IPS-NIHi11 (cell line): Measurements from ENCODE around the gene CEP85.

Experiments
- DNase-seq: peaks from one replicate; pipeline ENCODE4 v3.0.0; 2012; ENCODE audit warnings: mixed read lengths, low spot score

The CEP85 gene

DNA sequence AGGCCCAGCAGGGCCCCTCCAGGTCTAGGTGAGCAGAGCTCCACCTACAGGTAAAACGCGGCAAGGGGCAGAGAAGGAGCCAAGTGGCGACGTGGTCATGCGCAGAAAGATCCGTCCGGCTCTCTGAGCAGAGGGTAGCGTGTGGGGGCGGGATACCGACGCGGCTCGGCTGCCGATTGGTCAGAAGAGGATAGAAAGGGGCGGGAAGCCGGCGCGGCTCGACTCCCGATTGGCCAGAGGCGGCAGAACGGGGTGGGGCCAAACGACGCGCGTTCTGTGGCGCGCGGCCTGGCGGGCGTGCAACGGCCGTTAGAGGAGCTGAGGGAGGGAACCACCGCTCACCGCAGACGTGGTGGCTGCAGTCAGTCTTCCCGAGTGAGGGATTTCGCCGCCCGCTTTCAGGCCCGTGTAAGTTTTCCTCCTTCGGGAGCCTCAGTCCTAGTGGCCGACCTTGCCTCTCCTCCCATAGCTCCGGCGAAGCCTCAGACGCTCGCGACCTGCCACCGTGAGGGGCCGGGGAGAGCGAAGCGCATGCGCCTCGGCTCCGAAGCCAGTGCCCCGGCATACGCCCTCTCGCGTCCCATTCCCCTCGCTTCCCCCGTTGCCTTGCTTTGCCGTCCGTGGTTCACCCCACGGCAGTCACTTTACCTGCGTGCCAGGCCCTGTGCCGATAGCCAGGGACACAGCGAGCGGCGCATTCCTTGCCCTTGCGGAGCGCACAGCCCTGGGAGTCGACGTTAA lies at the start of gene CEP85:
Gene CEP85 (plus strand): TSS at position 298 of the 741 bp plus-strand sequence. CDS start 5,584 bp downstream, outside the sequence.
- DNase-seq = peak; percentile 99

DNA sequence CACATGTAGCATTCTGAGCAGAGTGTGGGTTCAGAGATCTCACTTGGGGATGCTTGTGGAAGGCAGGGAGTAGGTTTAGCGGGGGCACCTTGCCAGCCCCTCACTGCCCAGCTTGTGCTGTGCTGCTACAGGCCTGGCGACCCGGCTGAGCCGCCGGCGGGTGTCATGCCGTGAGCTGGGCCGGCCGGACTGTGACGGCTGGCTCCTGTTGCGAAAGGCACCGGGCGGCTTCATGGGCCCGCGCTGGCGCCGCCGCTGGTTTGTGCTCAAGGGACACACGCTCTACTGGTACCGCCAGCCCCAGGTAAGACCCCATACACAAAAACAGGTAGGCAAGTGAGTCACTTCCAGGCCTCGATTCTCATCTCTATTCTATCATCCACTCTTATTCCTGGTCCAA lies 49.1 kb upstream of the CEP85 start:
- DNase-seq = peak; percentile 13

- DNase-seq = no peak
Measured at GRCh38 chr1:26187882-26188281, 46.1 kb upstream of the CEP85 start.

DNA sequence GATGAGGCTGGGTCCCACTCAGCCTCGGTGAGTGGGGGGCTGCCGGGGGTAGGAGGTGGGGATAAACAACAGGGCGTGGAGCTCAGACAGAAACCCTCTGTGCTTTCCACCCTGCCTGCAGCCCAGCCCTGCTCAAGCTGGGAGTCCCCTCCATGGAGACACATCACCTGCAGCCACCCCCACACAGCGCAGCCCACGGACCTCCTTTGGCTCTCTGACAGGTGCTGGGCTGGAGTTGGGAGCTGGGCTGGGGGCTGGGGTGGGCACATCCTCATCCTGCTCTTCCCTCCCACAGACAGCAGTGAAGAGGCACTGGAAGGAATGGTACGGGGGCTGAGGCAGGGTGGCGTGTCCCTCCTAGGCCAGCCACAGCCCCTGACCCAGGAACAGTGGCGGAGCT lies 45.5 kb upstream of the CEP85 start:
- DNase-seq = no peak

DNA sequence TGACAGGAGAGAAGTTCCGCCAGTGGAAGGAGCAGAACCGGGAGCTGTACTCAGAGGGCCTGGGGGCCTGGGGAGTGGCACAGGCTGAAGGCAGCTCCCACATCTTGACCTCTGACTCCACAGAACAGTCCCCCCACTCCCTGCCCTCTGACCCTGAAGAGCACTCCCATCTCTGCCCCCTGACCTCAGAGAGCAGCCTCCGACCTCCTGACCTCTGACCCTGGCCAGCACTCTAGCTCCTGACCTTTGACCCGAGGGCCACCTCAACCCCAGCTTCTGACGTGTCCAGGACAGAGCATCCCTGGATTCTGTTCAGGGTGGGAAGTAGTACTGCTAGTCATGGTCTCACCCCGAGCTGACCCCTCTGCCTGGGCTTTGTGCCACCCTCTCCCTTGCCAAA lies 44.7 kb upstream of the CEP85 start:
- DNase-seq = no peak

DNA sequence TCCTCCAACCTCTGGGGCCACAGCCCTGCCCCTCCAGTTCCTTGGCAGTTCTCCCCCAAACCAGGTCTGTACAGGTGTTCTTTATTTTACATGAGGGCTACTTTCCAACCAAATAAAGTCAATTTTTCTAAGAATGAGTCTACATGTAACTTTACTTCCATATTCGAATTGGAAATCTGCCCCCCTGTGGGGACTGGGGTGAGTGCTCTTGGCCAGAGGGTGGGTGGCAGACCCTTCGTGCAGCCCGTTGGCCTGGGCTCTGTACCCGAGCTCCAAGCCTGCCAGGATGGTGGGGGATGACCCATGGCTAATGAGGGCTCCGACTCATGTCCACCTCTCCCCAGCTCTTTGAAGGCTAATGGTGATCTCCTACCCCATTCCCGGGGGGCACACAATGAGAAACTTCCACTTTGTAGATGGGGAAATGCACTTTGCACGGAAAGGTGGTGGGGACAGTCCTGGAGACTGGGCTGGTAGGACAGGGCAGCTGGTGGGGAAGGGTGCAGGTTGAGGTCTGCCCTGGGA lies 44.2 kb upstream of the CEP85 start:
- no peak for DNase-seq

DNA sequence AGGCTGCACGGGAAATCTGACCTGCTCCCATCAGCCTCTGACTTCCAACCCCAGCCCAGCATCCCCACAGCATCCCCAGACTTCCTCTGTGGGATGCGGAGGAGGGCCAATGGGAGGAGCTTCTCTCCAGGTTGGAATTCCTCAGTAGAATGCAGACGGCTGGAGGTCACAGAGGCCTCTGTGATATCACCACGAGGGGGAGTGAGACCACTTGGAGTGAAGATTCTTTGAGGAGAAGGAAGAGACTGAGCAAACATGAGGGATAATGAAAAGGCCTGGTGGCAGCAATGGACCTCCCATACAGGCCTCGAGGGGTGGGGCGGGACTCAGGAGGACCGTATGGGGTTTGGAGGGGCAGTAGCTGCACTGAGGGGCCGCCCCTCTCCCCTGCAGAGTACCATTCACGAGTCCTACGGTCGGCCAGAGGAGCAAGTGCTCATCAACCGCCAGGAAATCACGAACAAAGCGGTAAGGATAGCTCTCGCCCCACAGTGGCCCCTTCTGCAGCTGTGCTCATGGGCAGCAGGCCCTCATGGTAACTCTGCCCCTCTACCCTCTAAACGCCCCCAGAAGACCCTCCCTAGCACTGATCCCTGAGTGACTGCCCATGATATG lies 43.5 kb upstream of the CEP85 start, which contains the start of gene CATSPER4:
Gene CATSPER4 (plus strand): TSS at position 230 of the 615 bp plus-strand sequence. CDS start 26 bp downstream, at position 256.
- peak; percentile 96 for DNase-seq

DNA sequence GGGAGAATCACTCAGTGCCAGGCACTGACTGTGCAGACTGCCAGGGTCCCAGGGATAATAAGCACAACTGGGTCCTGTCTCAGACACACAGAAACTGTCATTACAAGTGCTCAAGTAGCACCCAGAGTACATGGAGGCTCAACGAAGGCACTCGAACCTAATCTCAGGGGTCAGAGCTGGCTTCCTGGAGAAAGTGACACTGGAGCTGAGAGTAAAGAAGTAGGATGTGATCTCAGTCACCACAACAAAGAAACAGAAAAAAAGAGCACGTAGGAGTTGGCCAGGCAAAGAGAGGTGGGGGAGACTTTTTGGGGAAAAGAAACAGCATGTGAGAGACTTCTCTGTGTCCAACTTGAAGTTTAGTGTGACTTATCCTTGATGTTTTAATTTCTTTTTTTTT lies 42.3 kb upstream of the CEP85 start:
- DNase-seq = no peak

GRCh38 chr1:26195805-26196204 lies 38.2 kb upstream of the CEP85 start:
- no peak for DNase-seq

- no peak for DNase-seq
Measured at GRCh38 chr1:26197301-26197700, 36.7 kb upstream of the CEP85 start.

- DNase-seq = no peak
Measured at GRCh38 chr1:26197813-26198212, 36.2 kb upstream of the CEP85 start.

DNA sequence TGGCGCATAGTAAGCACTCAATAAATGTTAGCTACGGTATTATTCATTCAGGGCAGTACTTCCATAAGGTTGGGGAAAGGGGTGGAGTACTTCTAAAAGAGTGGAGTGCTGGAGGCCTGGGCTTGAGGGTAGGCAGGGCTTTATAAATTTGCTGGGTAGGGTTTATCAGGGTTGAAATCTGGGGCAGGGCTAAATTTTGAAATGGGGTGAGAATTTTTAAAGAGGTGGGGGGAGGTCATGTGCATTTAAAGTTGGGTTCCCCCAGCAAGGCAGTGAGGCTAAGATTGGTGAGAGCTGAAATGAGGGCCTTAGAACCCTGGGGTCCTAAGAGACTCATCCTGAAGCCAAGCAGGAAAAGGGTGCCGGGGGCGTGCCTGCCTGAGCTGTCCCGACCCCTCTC lies 33.6 kb upstream of the CEP85 start:
- no peak for DNase-seq

DNA sequence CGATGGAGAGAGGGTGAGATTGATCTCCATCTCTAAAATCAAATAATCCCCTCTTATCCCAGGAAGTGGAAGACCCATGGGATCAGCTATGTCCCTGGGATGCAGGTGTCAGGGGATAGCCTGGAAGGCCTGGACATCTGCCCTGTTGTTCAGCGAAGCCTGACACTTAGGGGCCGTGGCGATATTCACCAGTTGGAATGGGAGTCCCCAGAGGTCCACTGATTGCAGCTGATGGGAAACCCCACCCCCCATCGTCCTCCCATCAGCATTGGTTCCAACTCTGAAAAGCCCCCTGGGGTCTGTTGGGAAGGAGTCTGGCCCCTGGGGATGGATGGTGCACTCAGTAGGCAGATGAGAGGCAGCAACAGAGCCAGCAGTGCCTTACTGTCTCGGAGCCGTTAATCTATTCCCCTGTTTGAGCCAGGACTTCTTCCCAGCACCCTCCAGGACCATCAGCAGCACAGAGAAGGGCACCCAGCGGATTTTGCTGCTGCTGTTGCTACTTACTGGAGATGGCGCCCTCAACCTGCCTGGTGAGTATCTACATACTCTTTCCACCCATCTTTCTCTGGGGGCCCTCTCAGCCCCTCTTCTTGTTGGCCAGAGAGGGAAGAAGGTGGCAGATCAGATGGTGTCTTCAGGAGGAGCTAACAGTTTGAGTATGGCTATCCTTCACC lies 30.2 kb upstream of the CEP85 start:
- DNase-seq = no peak

DNA sequence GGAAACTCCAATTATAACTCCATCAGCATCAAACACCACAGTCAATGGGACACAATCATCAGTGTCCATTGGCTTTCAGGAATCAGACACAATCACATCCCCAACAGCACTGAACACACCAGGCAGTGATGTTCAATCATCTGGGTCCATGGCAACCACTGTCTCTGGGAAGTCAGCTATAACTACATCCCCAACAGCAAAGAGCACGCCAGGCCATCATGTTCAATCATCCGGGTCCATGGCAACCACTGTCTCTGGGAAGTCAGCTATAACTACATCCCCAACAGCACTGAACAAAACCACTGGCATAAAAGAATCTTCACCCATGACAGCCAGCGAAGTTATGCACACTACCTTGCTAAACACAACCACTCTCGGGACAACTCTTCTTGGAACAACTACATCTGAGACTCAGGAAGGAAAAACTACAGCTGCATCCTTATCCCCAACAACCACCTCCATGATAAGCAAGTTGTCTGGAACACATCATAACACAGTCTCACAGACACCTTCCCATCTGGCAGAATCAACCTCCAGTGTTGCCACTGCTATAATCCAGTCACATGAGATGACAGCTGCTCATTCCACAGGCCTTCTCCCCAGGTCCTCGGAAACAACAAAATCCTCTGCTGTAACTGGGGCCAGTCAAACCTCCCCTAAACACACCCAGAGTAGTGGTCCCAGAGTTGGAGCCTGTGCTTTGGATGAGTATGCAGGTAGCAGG lies 23.7 kb upstream of the CEP85 start:
- no peak for DNase-seq

- DNase-seq = no peak
Measured at GRCh38 chr1:26212726-26213125, 21.3 kb upstream of the CEP85 start.

DNA sequence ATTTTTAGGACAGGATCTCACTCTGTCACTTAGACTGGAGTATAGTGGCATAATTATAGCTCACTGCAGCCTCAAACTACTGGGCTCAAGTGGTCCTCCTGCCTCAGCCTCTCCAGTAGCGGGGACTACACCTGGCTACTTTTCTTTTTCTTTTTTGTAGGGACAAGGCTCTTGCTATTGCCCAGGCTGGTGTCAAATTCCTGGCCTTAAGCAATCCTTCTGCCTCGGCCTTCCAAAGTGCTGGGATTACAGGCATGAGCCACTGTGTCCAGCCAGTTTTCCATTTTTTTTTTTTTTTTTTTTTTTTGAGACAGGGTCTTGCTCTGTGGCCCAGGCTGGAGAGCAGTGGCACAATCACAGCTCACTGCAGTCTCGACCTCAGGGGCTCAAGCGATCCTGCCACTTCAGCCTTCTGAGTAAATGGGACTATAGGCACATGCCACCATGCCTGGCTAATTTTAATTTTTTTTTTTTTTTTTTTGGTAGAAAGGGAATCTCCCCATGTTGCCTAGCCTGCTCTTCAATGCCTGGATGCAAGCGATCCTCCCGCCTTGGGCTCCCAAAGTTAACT lies 20.6 kb upstream of the CEP85 start:
- DNase-seq = no peak

GRCh38 chr1:26215246-26215645 lies 18.8 kb upstream of the CEP85 start:
- DNase-seq = no peak

GRCh38 chr1:26218906-26219494 lies 15.0 kb upstream of the CEP85 start:
- no peak for DNase-seq

- no peak for DNase-seq
Measured at GRCh38 chr1:26220199-26220912, 13.6 kb upstream of the CEP85 start.

- DNase-seq = no peak
Measured at GRCh38 chr1:26221094-26221493, 12.9 kb upstream of the CEP85 start.

- no peak for DNase-seq
Measured at GRCh38 chr1:26224606-26225005, 9.4 kb upstream of the CEP85 start.
